ENCODE measurements around the gene PIP5K1B. TPM values are rescaled to one million over a fixed set of nuclear protein-coding genes. Genes with fewer than 3 reads are reported as not detected.

The PIP5K1B gene
- total RNA-seq, 1 experiment from 2014 or later: 2.5 TPM

GRCh38 chr9:68794898-68795297 is 89.9 kb downstream of the PIP5K1B start:
- Histone ChIP-seq H3K9me3 (ENCODE audit: control insufficient read depth, low read depth, low read length) (no peaks in the 10 kb centered on the region), H3K9ac (ENCODE audit: extremely low read depth, insufficient read length, low read length) (no peak overlapping the region), H3T11ph (ENCODE audit: low read length) (no peak overlapping the region), H2BK20ac (ENCODE audit: low read depth, low read length, poor library complexity, severe bottlenecking) (no peak overlapping the region), H2BK15ac (ENCODE audit: low read depth, low read length) (no peak overlapping the region), H2AFZ (ENCODE audit: low read length) (no peak overlapping the region), H3K18ac (ENCODE audit: insufficient read length, low read depth, low read length) (no peak overlapping the region), H3K4me1 (ENCODE audit: insufficient read depth, low read length) (no peaks in the 10 kb centered on the region; the same call in 1 of the 2 replicates), H3K27ac (ENCODE audit: insufficient read length, low read depth, low read length) (no peak overlapping the region), H3K27me3 (ENCODE audit: insufficient read depth, low read length) (no peaks in the 10 kb centered on the region), H4K8ac (replicated peaks; ENCODE audit: insufficient read length, low read depth, low read length) (no peak overlapping the region), H2AK5ac (ENCODE audit: insufficient read length, low read length) (no peak overlapping the region), H3K79me2 (ENCODE audit: insufficient read depth, low read length) (no peaks in the 10 kb centered on the region), H2BK120ac (ENCODE audit: low read depth, low read length, poor library complexity, severe bottlenecking) (no peak overlapping the region), H4K5ac (ENCODE audit: insufficient read length, low read depth, low read length) (no peak overlapping the region), H3K14ac (ENCODE audit: insufficient read depth, low read length) (no peak overlapping the region), H4K20me1 (ENCODE audit: control insufficient read depth, insufficient read depth, insufficient read length) (no peaks in the 10 kb centered on the region), H4K91ac (ENCODE audit: insufficient read length, low read depth, low read length) (no peak overlapping the region), H3K56ac (ENCODE audit: insufficient read length, low read depth, low read length) (no peak overlapping the region), H3K79me1 (ENCODE audit: insufficient read depth, low read depth, low read length, poor library complexity, severe bottlenecking) (no peaks in the 10 kb centered on the region), H2BK5ac (ENCODE audit: insufficient read length, low read length) (no peak overlapping the region), H3K23me2 (ENCODE audit: insufficient read length, low read depth, low read length, poor library complexity, severe bottlenecking) (no peaks in the 10 kb centered on the region), H3K4ac (ENCODE audit: low read depth, low read length) (no peak overlapping the region), H3K4me2 (ENCODE audit: insufficient read depth, insufficient read length, low read length) (no peak overlapping the region), H3K23ac (ENCODE audit: insufficient read length, low read depth, low read length) (no peak overlapping the region), H2BK12ac (ENCODE audit: insufficient read length, low read depth, low read length) (no peak overlapping the region)
- Mint-ChIP-seq H3K9me3 (no peaks in the 10 kb centered on the region), H3K27ac (no peak overlapping the region), H3K27me3 (ENCODE audit: low read depth) (no peaks in the 10 kb centered on the region; the same call in 1 of the 2 replicates), H3K4me3 (no peak overlapping the region), H3K4me1 (peaks cover 0 to 6% of the 10 kb centered on the region in 2 experiments; a peak in 2 of 4 replicates), H3K36me3 (ENCODE audit: insufficient read depth in 1 of 3, low read depth in 3 of 3) (no peaks in the 10 kb centered on the region; a peak in 1 of 7 replicates)
- DNase-seq: no peak
- no CpG with 5 or more reads among the region's 4 CpGs for WGBS (ENCODE audit: extremely low coverage, insufficient read length, low lambda C conversion rate)
- no peak for TF ChIP-seq CTCF (conservative IDR thresholded peaks at IDR 0.05)
